Activated CD8-positive, alpha-beta memory T cell treated with anti-CD3 and anti-CD28 coated beads, Interleukin-2, amount 10 ng/mL, durations not matched to agents 7 days and 5 days (primary cell): Measurements from ENCODE around the gene TIE1. TPM values are rescaled to one million over a fixed set of nuclear protein-coding genes. Genes with fewer than 3 reads are reported as not detected.

Experiments used
- ATAC-seq: fragments of 150-1000 bp; cut with Tn5 transposase; one replicate; pipeline ENCODE4 v1.10.0; 2021; ENCODE audit warnings: moderate library complexity
- CTCF ChIA-PET: fragments of 350-600 bp; sonication (Branson Sonifier 250); formaldehyde crosslinking; loops from one replicate; lab custom pipeline; 2021; ENCODE audit warnings: antibody characterized with exemption; lab: Charles Lee
- DNase-seq: peaks from one replicate; pipeline ENCODE4 v3.0.0-alpha.2; 2020
- H3K27ac Mint-ChIP-seq: one replicate; pipeline ENCODE4 v1.8.0; 2021; ENCODE audit warnings: mild to moderate bottlenecking, mixed read lengths
- H3K27me3 Mint-ChIP-seq: one replicate; pipeline ENCODE4 v1.8.0; 2021; ENCODE audit warnings: mixed read lengths
- H3K36me3 Mint-ChIP-seq: one replicate; pipeline ENCODE4 v1.8.0; 2021; ENCODE audit warnings: mild to moderate bottlenecking, mixed read lengths
- H3K4me1 Mint-ChIP-seq: one replicate; pipeline ENCODE4 v1.8.0; 2021; ENCODE audit warnings: mixed read lengths
- H3K4me3 Mint-ChIP-seq: one replicate; pipeline ENCODE4 v1.8.0; 2021; ENCODE audit warnings: mild to moderate bottlenecking, moderate library complexity, mixed read lengths
- H3K9me3 Mint-ChIP-seq: one replicate; pipeline ENCODE4 v1.8.0; 2022; ENCODE audit warnings: low read depth, mixed read lengths
- total RNA-seq, 2 experiments: library from RNA; stranded (reverse); gene quantifications; one replicate each; pipeline ENCODE4 v1.2.3, GENCODE V29; 2021

The TIE1 gene
- total RNA-seq = 1 to 10 TPM in 1 of 2 experiments, under 1 TPM in 1; 0.55 to 1.9 TPM

- CTCF ChIA-PET = no interaction called here
- Mint-ChIP-seq H3K27ac (no peak within 1 kb of the TSS), H3K27me3 (no peaks in the 10 kb centered on the region), H3K4me3 (no peak within 1 kb of the TSS), H3K4me1 (peaks cover 11% of the 10 kb centered on the region), H3K9me3 (no peaks in the 10 kb centered on the region), H3K36me3 (no peaks in the 10 kb centered on the region)
- no peak for ATAC-seq
- DNase-seq = no peak
These were observed at the start of gene TIE1 for GRCh38 chr1:43300378-43301094. Gene TIE1 (plus strand): TSS chr1:43300982. CDS start chr1:43301072, 90 bp downstream.

- CTCF ChIA-PET = interaction anchor here (1.8 kb wide), 1 partner anchor 12 kb away, joined by 4 read pairs; no protein-coding TSS in a partner anchor
- peaks cover 43% of the 10 kb centered on the region for H3K27me3 Mint-ChIP-seq
These were observed 49.8 kb upstream of the TIE1 start for GRCh38 chr1:43251024-43251423.

GRCh38 chr1:43252225-43252624 is 48.6 kb upstream of the TIE1 start:
- no peak for DNase-seq
- peaks cover 31% of the 10 kb centered on the region for H3K27me3 Mint-ChIP-seq
- CTCF ChIA-PET = interaction anchor here (1.8 kb wide), 1 partner anchor 14 kb away, joined by 4 read pairs; no protein-coding TSS in a partner anchor
- H3K4me3 Mint-ChIP-seq = no peak overlapping the region
- no peaks in the 10 kb centered on the region for H3K4me1 Mint-ChIP-seq
- no peak overlapping the region for H3K27ac Mint-ChIP-seq
- H3K36me3 Mint-ChIP-seq = peaks cover 1% of the 10 kb centered on the region
- no peak for ATAC-seq
- peaks cover 2% of the 10 kb centered on the region for H3K9me3 Mint-ChIP-seq

More at GRCh38 chr1:43251024-43251423, 49.8 kb upstream of the TIE1 start:
- peaks cover 5% of the 10 kb centered on the region for H3K9me3 Mint-ChIP-seq
- H3K27ac Mint-ChIP-seq = no peak overlapping the region
- H3K4me3 Mint-ChIP-seq = no peak overlapping the region
- peaks cover 4% of the 10 kb centered on the region for H3K36me3 Mint-ChIP-seq
- H3K4me1 Mint-ChIP-seq = no peaks in the 10 kb centered on the region
- peak; percentile 25 for DNase-seq
- ATAC-seq = no peak

GRCh38 chr1:43253173-43253572 is 47.6 kb upstream of the TIE1 start:
- H3K4me3 Mint-ChIP-seq = no peak overlapping the region
- CTCF ChIA-PET = no interaction called here
- H3K27me3 Mint-ChIP-seq = peaks cover 30% of the 10 kb centered on the region
- H3K4me1 Mint-ChIP-seq = no peaks in the 10 kb centered on the region
- H3K9me3 Mint-ChIP-seq = no peaks in the 10 kb centered on the region
- no peaks in the 10 kb centered on the region for H3K36me3 Mint-ChIP-seq
- ATAC-seq (no peak), DNase-seq (peak; percentile 31)
- no peak overlapping the region for H3K27ac Mint-ChIP-seq

GRCh38 chr1:43253876-43254275 is 46.9 kb upstream of the TIE1 start:
- DNase-seq = no peak
- CTCF ChIA-PET = no interaction called here
- Mint-ChIP-seq H3K4me1 (no peaks in the 10 kb centered on the region), H3K4me3 (no peak overlapping the region), H3K27ac (no peak overlapping the region), H3K9me3 (no peaks in the 10 kb centered on the region), H3K36me3 (no peaks in the 10 kb centered on the region), H3K27me3 (peaks cover 30% of the 10 kb centered on the region)
- ATAC-seq = no peak

- CTCF ChIA-PET = no interaction called here
- Mint-ChIP-seq H3K36me3 (no peaks in the 10 kb centered on the region), H3K4me1 (no peaks in the 10 kb centered on the region), H3K27ac (no peak overlapping the region), H3K4me3 (no peak overlapping the region), H3K9me3 (no peaks in the 10 kb centered on the region), H3K27me3 (peaks cover 26% of the 10 kb centered on the region)
- peak; percentile 33 for DNase-seq
- no peak for ATAC-seq
These were observed 45.2 kb upstream of the TIE1 start for GRCh38 chr1:43255438-43256210.

GRCh38 chr1:43256675-43257570 is 43.9 kb upstream of the TIE1 start:
- H3K4me1 Mint-ChIP-seq = no peaks in the 10 kb centered on the region
- peaks cover 16% of the 10 kb centered on the region for H3K27me3 Mint-ChIP-seq
- ATAC-seq (no peak), DNase-seq (peak; percentile 23)
- H3K36me3 Mint-ChIP-seq = no peaks in the 10 kb centered on the region
- H3K27ac Mint-ChIP-seq = no peak overlapping the region
- no peak overlapping the region for H3K4me3 Mint-ChIP-seq
- H3K9me3 Mint-ChIP-seq = no peaks in the 10 kb centered on the region
- CTCF ChIA-PET = no interaction called here

GRCh38 chr1:43258370-43258769 is 42.4 kb upstream of the TIE1 start:
- H3K36me3 Mint-ChIP-seq = no peaks in the 10 kb centered on the region
- no peaks in the 10 kb centered on the region for H3K4me1 Mint-ChIP-seq
- CTCF ChIA-PET = no interaction called here
- peaks cover 4% of the 10 kb centered on the region for H3K27me3 Mint-ChIP-seq
- ATAC-seq (no peak), DNase-seq (no peak)
- no peak overlapping the region for H3K27ac Mint-ChIP-seq
- H3K4me3 Mint-ChIP-seq = no peak overlapping the region
- H3K9me3 Mint-ChIP-seq = no peaks in the 10 kb centered on the region

GRCh38 chr1:43265431-43265830 is 35.4 kb upstream of the TIE1 start:
- DNase-seq = no peak
- peaks cover 23% of the 10 kb centered on the region for H3K27me3 Mint-ChIP-seq
- peaks cover 3% of the 10 kb centered on the region for H3K36me3 Mint-ChIP-seq
- CTCF ChIA-PET = no interaction called here
- no peak for ATAC-seq
- no peak overlapping the region for H3K27ac Mint-ChIP-seq
- no peak overlapping the region for H3K4me3 Mint-ChIP-seq
- H3K9me3 Mint-ChIP-seq = peaks cover 6% of the 10 kb centered on the region
- H3K4me1 Mint-ChIP-seq = peaks cover under 1% of the 10 kb centered on the region

GRCh38 chr1:43266881-43267280 is 33.9 kb upstream of the TIE1 start:
- peaks cover 10% of the 10 kb centered on the region for H3K4me1 Mint-ChIP-seq
- peaks cover 3% of the 10 kb centered on the region for H3K36me3 Mint-ChIP-seq
- H3K27ac Mint-ChIP-seq = no peak overlapping the region
- peaks cover 6% of the 10 kb centered on the region for H3K9me3 Mint-ChIP-seq
- H3K4me3 Mint-ChIP-seq = no peak overlapping the region
- ATAC-seq (no peak), DNase-seq (no peak)
- H3K27me3 Mint-ChIP-seq = peaks cover 31% of the 10 kb centered on the region
- CTCF ChIA-PET = no interaction called here

- DNase-seq = peak; percentile 37
- Mint-ChIP-seq H3K27ac (no peak overlapping the region), H3K4me3 (no peak overlapping the region), H3K4me1 (peaks cover 10% of the 10 kb centered on the region), H3K27me3 (peaks cover 31% of the 10 kb centered on the region), H3K36me3 (peaks cover 3% of the 10 kb centered on the region), H3K9me3 (peaks cover 6% of the 10 kb centered on the region)
- ATAC-seq = no peak
- CTCF ChIA-PET = no interaction called here
These were observed 33.4 kb upstream of the TIE1 start for GRCh38 chr1:43267291-43267805.

GRCh38 chr1:43267818-43268425 is 32.9 kb upstream of the TIE1 start:
- ATAC-seq = no peak
- H3K27ac Mint-ChIP-seq = no peak overlapping the region
- H3K4me3 Mint-ChIP-seq = no peak overlapping the region
- CTCF ChIA-PET = interaction anchor here (0.9 kb wide), 1 partner anchor 146 kb away, joined by 4 read pairs; no protein-coding TSS in a partner anchor
- H3K9me3 Mint-ChIP-seq = peaks cover 6% of the 10 kb centered on the region
- DNase-seq = peak; percentile 4
- H3K4me1 Mint-ChIP-seq = peaks cover 10% of the 10 kb centered on the region
- H3K36me3 Mint-ChIP-seq = peaks cover 3% of the 10 kb centered on the region
- H3K27me3 Mint-ChIP-seq = peaks cover 31% of the 10 kb centered on the region
